Activated naive CD4-positive, alpha-beta T cell treated with anti-CD3 and anti-CD28 coated beads, Interleukin-2, amount 50 U/mL, for 24 hours (primary cell): ENCODE data around the gene ARPC2.

ENCODE experiments used
- H3K27ac Mint-ChIP-seq: one replicate; pipeline ENCODE4 v1.8.0; 2021; ENCODE audit warnings: mild to moderate bottlenecking, mixed read lengths
- H3K27me3 Mint-ChIP-seq: one replicate; pipeline ENCODE4 v1.8.0; 2021; ENCODE audit warnings: mixed read lengths
- H3K36me3 Mint-ChIP-seq: one replicate; pipeline ENCODE4 v1.8.0; 2021; ENCODE audit warnings: mixed read lengths
- H3K4me1 Mint-ChIP-seq: one replicate; pipeline ENCODE4 v1.8.0; 2021; ENCODE audit warnings: mixed read lengths
- H3K4me3 Mint-ChIP-seq: one replicate; pipeline ENCODE4 v1.8.0; 2021; ENCODE audit warnings: mild to moderate bottlenecking, mixed read lengths
- H3K9me3 Mint-ChIP-seq: one replicate; pipeline ENCODE4 v1.8.0; 2021; ENCODE audit warnings: mixed read lengths

ARPC2 gene

DNA sequence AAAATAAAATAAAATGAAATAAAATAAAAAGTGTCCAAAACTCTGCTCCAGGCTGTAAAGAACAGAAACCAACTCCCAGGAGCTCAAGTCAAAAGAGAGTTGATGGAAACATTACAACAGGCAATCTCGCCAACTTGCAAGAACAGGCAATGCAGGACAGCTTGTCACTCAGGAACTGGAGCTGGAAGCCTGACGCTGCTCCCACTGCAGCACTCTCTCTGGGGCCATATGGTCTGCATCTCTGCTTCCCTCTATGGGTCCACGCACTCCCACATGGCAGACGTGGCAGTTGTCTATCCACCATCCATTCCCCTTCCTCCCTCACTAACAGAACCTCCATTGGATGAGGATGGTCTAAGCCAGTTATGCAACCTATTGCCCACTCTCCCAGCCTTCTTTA is 23.3 kb upstream of the ARPC2 start:
- no peaks in the 10 kb centered on the region for H3K27me3 Mint-ChIP-seq
- H3K4me1 Mint-ChIP-seq, result no peaks in the 10 kb centered on the region
- H3K4me3 Mint-ChIP-seq, result no peak overlapping the region
- no peaks in the 10 kb centered on the region for H3K9me3 Mint-ChIP-seq
- H3K36me3 Mint-ChIP-seq, result no peaks in the 10 kb centered on the region
- H3K27ac Mint-ChIP-seq, result no peak overlapping the region

GRCh38 chr2:218194880-218195279 is 22.1 kb upstream of the ARPC2 start:
- Mint-ChIP-seq H3K4me3 (no peak overlapping the region), H3K27ac (no peak overlapping the region), H3K27me3 (peaks cover 1% of the 10 kb centered on the region), H3K4me1 (no peaks in the 10 kb centered on the region), H3K36me3 (no peaks in the 10 kb centered on the region), H3K9me3 (no peaks in the 10 kb centered on the region)

DNA sequence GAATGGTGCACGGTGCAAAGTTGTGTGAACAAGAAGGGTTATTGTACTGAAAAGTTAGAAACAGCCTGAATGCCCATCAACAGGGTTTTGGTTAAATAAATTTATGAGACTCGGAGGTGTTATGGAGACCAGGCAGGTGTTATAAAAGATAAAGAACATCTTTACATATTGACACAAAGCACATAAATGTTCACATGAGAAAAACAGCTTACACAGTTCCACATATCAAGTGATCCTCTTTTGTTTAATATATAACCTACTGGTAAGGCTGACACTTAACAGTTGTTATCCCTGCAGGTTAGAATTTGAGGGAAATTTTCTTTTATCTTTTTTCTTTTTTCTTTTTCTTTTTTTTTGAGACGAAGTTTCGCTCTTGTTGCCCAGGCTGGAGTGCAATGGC is 20.0 kb upstream of the ARPC2 start:
- Mint-ChIP-seq H3K27me3 (peaks cover 1% of the 10 kb centered on the region), H3K27ac (no peak overlapping the region)

DNA sequence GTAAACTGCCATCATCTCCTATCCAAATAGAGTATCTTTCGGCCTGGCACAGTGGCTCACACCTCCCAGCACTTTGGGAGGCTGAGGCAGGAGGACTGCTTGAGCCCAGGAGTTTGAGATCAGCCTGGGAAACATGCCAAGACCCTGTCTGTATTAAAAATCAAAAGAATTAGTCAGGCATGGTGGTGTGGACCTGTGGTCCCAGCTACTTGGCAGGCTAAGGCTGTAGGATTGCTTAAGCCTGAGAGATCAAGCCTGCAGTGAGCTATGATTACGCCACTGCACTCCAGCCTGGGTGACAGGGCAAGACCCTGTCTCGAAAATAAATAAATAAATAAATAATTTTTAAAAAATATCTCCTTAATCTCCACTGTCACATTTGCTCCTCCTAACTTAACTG is 14.7 kb upstream of the ARPC2 start:
- H3K4me1 Mint-ChIP-seq, result no peaks in the 10 kb centered on the region
- peaks cover 1% of the 10 kb centered on the region for H3K27me3 Mint-ChIP-seq
- no peaks in the 10 kb centered on the region for H3K36me3 Mint-ChIP-seq
- no peak overlapping the region for H3K4me3 Mint-ChIP-seq
- H3K9me3 Mint-ChIP-seq, result no peaks in the 10 kb centered on the region
- H3K27ac Mint-ChIP-seq, result no peak overlapping the region

More for the DNA sequence above, 20.0 kb upstream of the ARPC2 start:
- Mint-ChIP-seq H3K9me3 (no peaks in the 10 kb centered on the region), H3K36me3 (no peaks in the 10 kb centered on the region), H3K4me1 (no peaks in the 10 kb centered on the region), H3K4me3 (no peak overlapping the region)

DNA sequence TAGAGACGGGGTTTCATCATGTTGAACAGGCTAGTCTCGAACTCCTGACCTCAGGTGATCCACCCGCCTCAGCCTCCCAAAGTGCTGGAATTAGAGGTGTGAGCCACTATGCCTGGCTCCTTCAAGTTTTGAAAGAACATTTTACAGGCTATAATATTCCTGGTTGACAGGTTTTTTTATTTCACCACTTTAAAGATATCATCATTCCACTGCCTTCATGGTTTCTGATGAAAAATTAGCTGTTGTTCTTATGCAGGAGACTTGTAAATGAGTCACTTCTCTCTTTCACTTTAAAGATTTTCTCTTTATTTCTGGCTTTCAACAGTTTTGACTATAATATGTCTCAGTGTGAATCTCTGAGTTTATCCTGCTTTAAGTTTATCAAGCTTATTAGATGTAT is 7.9 kb upstream of the ARPC2 start:
- Mint-ChIP-seq H3K9me3 (peaks cover 7% of the 10 kb centered on the region), H3K27me3 (no peaks in the 10 kb centered on the region), H3K36me3 (peaks cover 8% of the 10 kb centered on the region), H3K4me1 (peaks cover 2% of the 10 kb centered on the region), H3K27ac (no peak overlapping the region), H3K4me3 (no peak overlapping the region)

- Mint-ChIP-seq H3K4me1 (peaks cover 18% of the 10 kb centered on the region), H3K4me3 (no peak overlapping the region), H3K9me3 (peaks cover 7% of the 10 kb centered on the region), H3K36me3 (peaks cover 11% of the 10 kb centered on the region), H3K27ac (peak overlapping the region; percentile 70), H3K27me3 (no peaks in the 10 kb centered on the region)
Measured at GRCh38 chr2:218214116-218214515, 2.9 kb upstream of the ARPC2 start.

DNA sequence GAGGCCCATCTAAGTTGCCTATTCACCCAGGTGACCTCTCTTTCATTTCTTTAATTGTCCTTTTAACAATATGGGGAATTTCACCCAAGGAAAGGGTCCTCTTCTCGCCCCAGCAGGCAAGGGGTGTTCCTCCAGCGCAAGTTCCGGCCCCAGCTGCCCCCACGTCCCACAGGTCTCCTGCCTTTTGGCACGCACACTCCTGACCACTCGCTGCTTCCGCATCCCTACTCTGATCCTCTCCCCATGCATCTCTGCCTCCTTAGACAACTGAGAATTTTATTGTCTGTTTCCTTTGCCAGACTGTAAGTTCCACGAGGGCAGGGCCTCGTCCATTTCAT is 684 bp upstream of the ARPC2 start:
- H3K27me3 Mint-ChIP-seq, result no peaks in the 10 kb centered on the region
- H3K9me3 Mint-ChIP-seq, result no peaks in the 10 kb centered on the region
- H3K4me3 Mint-ChIP-seq, result peak overlapping the region; percentile 98

DNA sequence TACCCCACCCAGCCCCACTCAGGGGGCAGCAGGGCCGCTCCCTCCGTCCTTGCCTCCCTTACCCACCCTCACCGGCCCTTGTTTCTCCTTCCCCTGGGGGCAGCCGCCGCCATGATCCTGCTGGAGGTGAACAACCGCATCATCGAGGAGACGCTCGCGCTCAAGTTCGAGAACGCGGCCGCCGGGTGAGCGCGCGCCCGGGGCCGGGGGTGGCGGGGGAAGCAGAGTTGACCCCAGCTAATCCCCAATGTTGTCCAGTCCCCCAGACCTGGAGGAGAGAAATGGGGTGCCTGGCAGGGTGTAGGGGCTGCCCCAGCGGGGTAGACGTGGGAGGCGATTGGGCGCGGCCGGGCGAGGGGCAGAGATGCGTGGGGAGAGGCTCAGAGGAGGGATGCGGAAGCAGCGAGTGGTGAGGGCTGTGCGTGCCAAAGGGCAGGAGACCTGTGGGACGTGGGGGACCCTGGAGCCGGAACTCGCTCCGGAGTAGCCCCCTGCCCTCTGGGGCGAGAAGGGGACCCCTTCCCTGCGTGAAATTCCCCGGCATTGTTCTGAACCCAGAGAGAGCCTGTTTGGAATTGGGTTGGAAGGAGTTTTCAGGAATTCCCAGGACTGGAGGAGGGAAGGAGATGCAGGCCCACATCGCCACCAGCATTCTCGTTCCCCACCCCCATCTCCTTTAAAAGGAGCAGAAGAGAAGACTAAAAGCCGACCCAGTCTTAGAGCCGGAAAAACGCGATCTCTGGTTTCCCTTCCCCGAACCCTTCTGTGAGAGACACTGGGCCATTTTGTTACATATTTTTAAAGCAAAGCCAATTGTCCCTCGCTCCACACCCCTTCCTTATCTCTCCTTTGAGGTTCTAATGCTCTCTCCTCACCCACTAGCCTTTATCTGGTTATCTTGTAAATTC is 625 bp downstream of the ARPC2 start:
- peak overlapping the region; percentile 98 for H3K27ac Mint-ChIP-seq
- peaks cover 15% of the 10 kb centered on the region for H3K36me3 Mint-ChIP-seq
- no peaks in the 10 kb centered on the region for H3K27me3 Mint-ChIP-seq
- no peaks in the 10 kb centered on the region for H3K9me3 Mint-ChIP-seq
- H3K4me1 Mint-ChIP-seq, result peaks cover 49% of the 10 kb centered on the region
- H3K4me3 Mint-ChIP-seq, result peak overlapping the region; percentile 98

More for the DNA sequence above, 684 bp upstream of the ARPC2 start:
- Mint-ChIP-seq H3K27ac (peak overlapping the region; percentile 96), H3K36me3 (peaks cover 12% of the 10 kb centered on the region), H3K4me1 (peaks cover 36% of the 10 kb centered on the region)

DNA sequence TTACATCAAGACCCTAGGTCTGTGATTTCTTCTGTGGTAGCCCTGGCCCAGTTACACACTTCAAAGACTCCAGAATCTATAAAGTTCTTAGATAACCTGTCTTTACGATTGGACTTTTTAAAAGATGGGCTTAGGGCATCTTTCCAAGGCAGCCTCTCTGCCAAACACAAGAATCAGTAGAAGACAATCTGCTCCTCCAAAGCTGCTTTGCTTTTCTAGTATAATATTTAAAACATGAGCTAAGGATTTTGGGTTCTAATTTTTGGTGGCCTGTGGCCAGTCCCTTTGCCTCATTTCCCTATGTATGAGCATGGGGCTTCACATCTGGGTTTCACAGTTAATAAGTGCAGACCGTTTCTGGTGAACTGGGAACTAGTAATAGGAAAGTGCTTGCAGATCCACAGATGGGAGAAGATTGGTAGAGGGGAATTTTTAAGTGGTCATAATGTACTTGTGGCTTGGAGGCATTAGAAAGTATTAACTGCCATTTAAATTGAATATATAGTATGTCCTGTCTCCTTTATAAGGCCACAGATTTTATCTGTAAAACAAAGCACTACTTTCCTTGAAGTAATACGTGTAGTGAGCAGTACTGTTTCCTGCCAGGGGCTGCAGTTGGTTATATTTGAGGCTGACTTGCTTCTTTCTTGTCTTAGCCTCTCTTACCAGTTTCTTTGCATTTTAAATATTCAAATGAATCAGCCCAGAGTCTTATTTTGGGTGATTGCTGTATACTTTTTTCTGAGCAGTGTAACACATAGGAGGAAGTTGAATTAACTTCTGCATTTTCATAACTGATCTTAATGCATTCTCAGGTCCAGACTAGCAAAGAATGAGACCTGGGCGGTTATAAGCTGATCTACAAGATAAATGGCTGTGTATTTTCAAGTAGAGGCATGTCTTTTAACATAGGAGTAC is 1.5 kb downstream of the ARPC2 start:
- Mint-ChIP-seq H3K36me3 (peaks cover 18% of the 10 kb centered on the region), H3K27me3 (no peaks in the 10 kb centered on the region), H3K4me1 (peaks cover 58% of the 10 kb centered on the region), H3K9me3 (no peaks in the 10 kb centered on the region), H3K27ac (peak overlapping the region; percentile 98), H3K4me3 (peak overlapping the region; percentile 98)

GRCh38 chr2:218219934-218220333 is 2.9 kb downstream of the ARPC2 start:
- H3K27ac Mint-ChIP-seq, result peak overlapping the region; percentile 98
- no peaks in the 10 kb centered on the region for H3K9me3 Mint-ChIP-seq
- peaks cover 20% of the 10 kb centered on the region for H3K36me3 Mint-ChIP-seq
- no peaks in the 10 kb centered on the region for H3K27me3 Mint-ChIP-seq
- H3K4me1 Mint-ChIP-seq, result peaks cover 69% of the 10 kb centered on the region
- peak overlapping the region; percentile 98 for H3K4me3 Mint-ChIP-seq

GRCh38 chr2:218221000-218221399 is 4.0 kb downstream of the ARPC2 start:
- peaks cover 27% of the 10 kb centered on the region for H3K36me3 Mint-ChIP-seq
- peak overlapping the region; percentile 98 for H3K27ac Mint-ChIP-seq
- no peaks in the 10 kb centered on the region for H3K9me3 Mint-ChIP-seq

DNA sequence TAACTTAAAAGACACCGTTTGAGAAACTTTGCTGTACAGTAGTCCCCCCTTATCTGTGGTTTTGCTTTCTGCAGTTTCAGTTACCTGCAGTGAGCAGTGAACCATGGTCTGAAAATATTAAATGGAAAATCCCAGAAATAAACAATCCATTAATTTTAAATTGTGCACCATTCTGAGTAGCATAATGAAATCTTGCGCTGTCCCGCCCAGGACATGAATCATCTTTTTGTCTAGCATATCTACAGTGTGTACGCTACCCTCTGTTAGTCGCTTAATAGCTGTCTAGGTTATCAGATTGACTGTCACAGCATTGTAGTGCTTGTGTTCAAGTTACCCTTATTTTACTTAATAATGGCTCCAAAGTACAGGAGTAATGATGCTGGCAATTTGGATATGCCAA is 6.1 kb downstream of the ARPC2 start:
- H3K27me3 Mint-ChIP-seq, result no peaks in the 10 kb centered on the region
- no peaks in the 10 kb centered on the region for H3K9me3 Mint-ChIP-seq
- H3K4me3 Mint-ChIP-seq, result peak overlapping the region; percentile 98
- peak overlapping the region; percentile 97 for H3K27ac Mint-ChIP-seq
- peaks cover 27% of the 10 kb centered on the region for H3K36me3 Mint-ChIP-seq
- peaks cover 84% of the 10 kb centered on the region for H3K4me1 Mint-ChIP-seq

More at GRCh38 chr2:218221000-218221399, 4.0 kb downstream of the ARPC2 start:
- H3K27me3 Mint-ChIP-seq, result no peaks in the 10 kb centered on the region
- H3K4me1 Mint-ChIP-seq, result peaks cover 78% of the 10 kb centered on the region
- H3K4me3 Mint-ChIP-seq, result peak overlapping the region; percentile 98

GRCh38 chr2:218224186-218224585 is 7.2 kb downstream of the ARPC2 start:
- peak overlapping the region; percentile 83 for H3K4me3 Mint-ChIP-seq
- no peaks in the 10 kb centered on the region for H3K27me3 Mint-ChIP-seq
- no peaks in the 10 kb centered on the region for H3K9me3 Mint-ChIP-seq
- peaks cover 91% of the 10 kb centered on the region for H3K4me1 Mint-ChIP-seq
- H3K27ac Mint-ChIP-seq, result peak overlapping the region; percentile 97
- peaks cover 30% of the 10 kb centered on the region for H3K36me3 Mint-ChIP-seq

DNA sequence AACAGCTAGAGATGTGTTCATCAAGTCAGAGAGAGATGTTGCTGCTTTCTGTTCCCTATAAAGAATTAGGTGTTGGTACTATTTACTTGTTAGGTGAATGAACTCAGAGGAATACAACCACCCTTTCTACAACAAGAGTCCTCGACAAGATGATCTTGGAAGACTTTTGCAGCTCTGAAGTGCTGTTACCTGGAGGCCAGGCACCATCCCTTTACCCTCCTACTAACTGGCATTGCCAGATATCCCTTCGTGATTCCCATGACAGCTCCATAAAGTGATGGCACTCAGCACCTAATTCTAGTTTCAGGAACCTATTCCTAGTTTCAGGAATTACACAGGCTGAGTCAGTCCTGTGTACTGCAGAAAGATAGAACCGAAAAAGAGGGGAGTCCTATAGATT is 9.9 kb downstream of the ARPC2 start:
- Mint-ChIP-seq H3K4me1 (peaks cover 85% of the 10 kb centered on the region), H3K27me3 (no peaks in the 10 kb centered on the region), H3K36me3 (peaks cover 31% of the 10 kb centered on the region), H3K4me3 (peak overlapping the region; percentile 5), H3K9me3 (no peaks in the 10 kb centered on the region), H3K27ac (peak overlapping the region; percentile 76)

DNA sequence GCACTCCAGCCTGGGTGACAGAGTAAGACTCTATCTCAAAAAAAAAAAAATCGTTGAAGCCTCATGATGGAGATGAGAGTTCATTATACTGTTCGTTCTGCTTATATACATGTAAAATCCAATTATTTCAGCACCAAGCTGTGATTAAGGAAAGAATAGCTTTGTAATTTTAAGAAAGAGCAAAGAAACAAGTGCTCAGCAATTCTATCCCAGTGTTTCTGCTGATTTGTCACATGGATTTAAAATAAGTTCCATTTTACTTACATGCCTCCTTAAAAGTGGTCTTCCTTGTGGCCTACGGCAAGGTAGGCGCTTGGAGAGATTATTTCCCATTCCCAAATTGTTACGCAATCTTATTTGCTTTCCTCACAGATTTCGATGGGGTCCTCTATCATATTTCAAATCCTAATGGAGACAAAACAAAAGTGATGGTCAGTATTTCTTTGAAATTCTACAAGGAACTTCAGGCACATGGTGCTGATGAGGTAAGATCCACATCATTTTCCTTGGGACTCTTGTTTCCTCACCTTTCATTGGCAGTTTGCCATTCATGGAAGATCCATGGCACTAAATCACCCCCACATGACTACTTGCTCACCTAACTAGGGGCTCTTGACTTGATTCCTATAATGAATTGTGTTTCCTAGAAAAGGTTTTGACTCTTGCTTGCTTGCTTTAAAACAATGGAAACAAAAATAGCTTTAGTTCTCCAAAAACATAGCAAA is 11.5 kb downstream of the ARPC2 start:
- H3K27me3 Mint-ChIP-seq, result no peaks in the 10 kb centered on the region
- no peaks in the 10 kb centered on the region for H3K9me3 Mint-ChIP-seq
- H3K36me3 Mint-ChIP-seq, result peaks cover 32% of the 10 kb centered on the region

More for the DNA sequence above, 11.5 kb downstream of the ARPC2 start:
- Mint-ChIP-seq H3K27ac (peak overlapping the region; percentile 90), H3K4me1 (peaks cover 77% of the 10 kb centered on the region), H3K4me3 (peak overlapping the region; percentile 81)
